H1 (cell line): ENCODE data around the gene SPPL2A. TPM values are rescaled to one million over a fixed set of nuclear protein-coding genes. Genes with fewer than 3 reads are reported as not detected.

Experiments
- RNF2 ChIP-seq: fragments of 200-900, 300-1000 bp; sonication (generic); IDR thresholded peaks from 2 replicates; pipeline ENCODE4 v1.7.1; 2016; ENCODE audit warnings: borderline replicate concordance, low read depth, mild to moderate bottlenecking, antibody characterized with exemption, low read length; ENCODE audit not compliant: poor library complexity, severe bottlenecking; ENCODE audit errors: missing control alignments
- polyA plus RNA-seq, 7 experiments: library from polyadenylated mRNA; depleted of rRNA in 3 of 7; stranded (reverse) in 5 of 7; unstranded in 2 of 7; fragments of >200 nt in 5 of 7; fragments of 200-250 nt in 2 of 7; gene quantifications; 1 replicate in 5 of 7; 2 replicates in 1 of 7; 4 replicates in 1 of 7; pipeline versions ENCODE4 v1.2.1 to v1.2.3, GENCODE V29; 2011 to 2013; ENCODE audit warnings: missing spikeins in 2 of 7, mixed read lengths in 2 of 7
- total RNA-seq: library from RNA; stranded (reverse); fragmentation: NEBNext Ultra II Directional; extraction: Animal tissue kit (Norgen Biotek cat#: 25700); gene quantifications from 2 replicates; pipeline ENCODE4 v1.2.1, GENCODE V29; 2021

SPPL2A gene
- total and polyA plus RNA-seq, 2 of the 8 experiments (the other 6 are each of a cell fraction or from before 2014, with no cell fraction given), result 15.6 to 52.9 TPM

- no peak for TF ChIP-seq RNF2
Measured at GRCh38 chr15:50687302-50687902, 78.1 kb downstream of the SPPL2A start (continued).
